Measurements from ENCODE around the gene ZC2HC1B. TPM values are rescaled to one million over a fixed set of nuclear protein-coding genes. Genes with fewer than 3 reads are reported as not detected.

Gene ZC2HC1B
- total and polyA plus RNA-seq, 9 of the 15 experiments (the other 6 are each of a cell fraction or from before 2014, with no cell fraction given): not detected

GRCh38 chr6:143964674-143965081, 100.4 kb downstream of the ZC2HC1B start:
- ChIA-PET CTCF (ENCODE audit: low intra/inter-chr PET ratio) (no interaction called here), POLR2A (interaction anchor here (0.6 to 1.7 kb wide), 2 partner anchors 11 to 99 kb away, joined by 3 to 7 read pairs; no protein-coding TSS in a partner anchor)
- intact Hi-C loops (cut with micrococcal nuclease) (no loop called here), in situ Hi-C loops (cut with MboI) (no loop called here)
- Histone ChIP-seq H3K4me1 (replicated peaks in 1 of 2; ENCODE audit: control insufficient read depth in 2 of 2, insufficient read depth in 2 of 2, low read length in 2 of 2) (peaks cover 0 to 14% of the 10 kb centered on the region in 2 experiments; a peak in 4 of 5 replicates), H3K79me2 (ENCODE audit: control insufficient read depth, insufficient read depth, low read length) (no peaks in the 10 kb centered on the region), H3K4me3 (no peak overlapping the region), H3K27me3 (ENCODE audit: control insufficient read depth in 2 of 2, insufficient read depth in 2 of 2, low read length in 2 of 2) (no peaks in the 10 kb centered on the region), H3K9ac (ENCODE audit: insufficient read depth in 1 of 2, low read depth in 2 of 2, low read length in 2 of 2) (no peak overlapping the region), H3K4me2 (ENCODE audit: insufficient read depth, low read length) (no peak overlapping the region), H3K9me3 (replicated peaks; ENCODE audit: control insufficient read depth, insufficient read depth, low read depth, low read length) (no peaks in the 10 kb centered on the region), H3K36me3 (ENCODE audit: control insufficient read depth, insufficient read depth, low read length) (peaks cover 9% of the 10 kb centered on the region; the same call in 2 of the 3 replicates), H3K9me1 (ENCODE audit: control insufficient read depth, insufficient read depth, low read length) (no peaks in the 10 kb centered on the region), H2AFZ (ENCODE audit: low read depth, low read length) (no peak overlapping the region), H4K20me1 (replicated peaks; ENCODE audit: control insufficient read depth, insufficient read depth, low read length) (no peaks in the 10 kb centered on the region), H3K27ac (ENCODE audit: extremely low read depth, low read depth, low read length) (no peak overlapping the region)
- ATAC-seq: no peak
- FAIRE-seq: no peak
- 22% methylated on average over 6 of the region's 6 CpGs for WGBS (ENCODE audit: insufficient coverage, low coverage, missing lambda C conversion rate)
- no TSS peak for BruUV-seq (replicated peaks)
- peak in 2 of 4 experiments; percentile 26 to 36 for DNase-seq (ENCODE audit: extremely low read depth in 1 of 4, low spot score in 3 of 4)
- no peak for TF ChIP-seq JUND (IDR thresholded peaks at IDR 0.05; ENCODE audit: borderline replicate concordance, low read depth, low read length)
- TF ChIP-seq JUND (tag; IDR thresholded peaks at IDR 0.05; ENCODE audit: borderline replicate concordance, low read depth, low read length): no peak; the same call in 2 of the 3 replicates
- TF ChIP-seq, protein P1, sequence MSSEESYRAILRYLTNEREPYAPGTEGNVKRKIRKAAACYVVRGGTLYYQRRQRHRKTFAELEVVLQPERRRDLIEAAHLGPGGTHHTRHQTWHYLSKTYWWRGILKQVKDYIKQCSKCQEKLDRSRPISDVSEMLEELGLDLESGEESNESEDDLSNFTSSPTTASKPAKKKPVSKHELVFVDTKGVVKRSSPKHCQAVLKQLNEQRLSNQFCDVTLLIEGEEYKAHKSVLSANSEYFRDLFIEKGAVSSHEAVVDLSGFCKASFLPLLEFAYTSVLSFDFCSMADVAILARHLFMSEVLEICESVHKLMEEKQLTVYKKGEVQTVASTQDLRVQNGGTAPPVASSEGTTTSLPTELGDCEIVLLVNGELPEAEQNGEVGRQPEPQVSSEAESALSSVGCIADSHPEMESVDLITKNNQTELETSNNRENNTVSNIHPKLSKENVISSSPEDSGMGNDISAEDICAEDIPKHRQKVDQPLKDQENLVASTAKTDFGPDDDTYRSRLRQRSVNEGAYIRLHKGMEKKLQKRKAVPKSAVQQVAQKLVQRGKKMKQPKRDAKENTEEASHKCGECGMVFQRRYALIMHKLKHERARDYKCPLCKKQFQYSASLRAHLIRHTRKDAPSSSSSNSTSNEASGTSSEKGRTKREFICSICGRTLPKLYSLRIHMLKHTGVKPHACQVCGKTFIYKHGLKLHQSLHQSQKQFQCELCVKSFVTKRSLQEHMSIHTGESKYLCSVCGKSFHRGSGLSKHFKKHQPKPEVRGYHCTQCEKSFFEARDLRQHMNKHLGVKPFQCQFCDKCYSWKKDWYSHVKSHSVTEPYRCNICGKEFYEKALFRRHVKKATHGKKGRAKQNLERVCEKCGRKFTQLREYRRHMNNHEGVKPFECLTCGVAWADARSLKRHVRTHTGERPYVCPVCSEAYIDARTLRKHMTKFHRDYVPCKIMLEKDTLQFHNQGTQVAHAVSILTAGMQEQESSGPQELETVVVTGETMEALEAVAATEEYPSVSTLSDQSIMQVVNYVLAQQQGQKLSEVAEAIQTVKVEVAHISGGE (CRISPR knock-in tag; IDR thresholded peaks at IDR 0.05): 0 out of 6 replicates have a peak, but pooled peaks of 1 of the 3 experiments have one; percentile 24
- 0 out of 2 replicates have a peak, but pooled peaks have one; percentile 18 for TF ChIP-seq ZNF311 (CRISPR knock-in tag; IDR thresholded peaks at IDR 0.05)
- 0 out of 4 replicates have a peak, but pooled peaks of 1 of the 2 experiments have one; percentile 7 for TF ChIP-seq MAZ (CRISPR knock-in tag; conservative IDR thresholded peaks at IDR 0.05 in 1 of 2, IDR thresholded peaks at IDR 0.05 in 1 of 2)
- peak; percentile 61 for TF ChIP-seq GABPA (tag; conservative IDR thresholded peaks at IDR 0.05; ENCODE audit: low read depth)
- TF ChIP-seq ARID1B (IDR thresholded peaks at IDR 0.05): peak; percentile 70
- peak in 1 of 2 experiments; percentile 59; a peak in 1 of 4 replicates for TF ChIP-seq RCOR1 (IDR thresholded peaks at IDR 0.05; ENCODE audit: borderline replicate concordance in 1 of 2, low read depth in 2 of 2, low read length in 2 of 2)
- no peak for TF ChIP-seq ZNF224 (CRISPR knock-in tag; IDR thresholded peaks at IDR 0.05)
- TF ChIP-seq KLF16 (IDR thresholded peaks at IDR 0.05): 0 out of 2 replicates have a peak, but pooled peaks have one; percentile 4
- peak; percentile 23; the same call in 1 of the 2 replicates for TF ChIP-seq NCOR1 (IDR thresholded peaks at IDR 0.05)
- TF ChIP-seq SOX6 (IDR thresholded peaks at IDR 0.05): peak; percentile 53; the same call in 1 of the 2 replicates
- TF ChIP-seq CBFA2T3 (IDR thresholded peaks at IDR 0.05): peak; percentile 53
- peak in 1 of 2 experiments; percentile 83; a peak in 2 of 4 replicates for TF ChIP-seq FOXA3 (CRISPR knock-in tag; conservative IDR thresholded peaks at IDR 0.05 in 1 of 2, IDR thresholded peaks at IDR 0.05 in 1 of 2)
- TF ChIP-seq, protein P2, sequence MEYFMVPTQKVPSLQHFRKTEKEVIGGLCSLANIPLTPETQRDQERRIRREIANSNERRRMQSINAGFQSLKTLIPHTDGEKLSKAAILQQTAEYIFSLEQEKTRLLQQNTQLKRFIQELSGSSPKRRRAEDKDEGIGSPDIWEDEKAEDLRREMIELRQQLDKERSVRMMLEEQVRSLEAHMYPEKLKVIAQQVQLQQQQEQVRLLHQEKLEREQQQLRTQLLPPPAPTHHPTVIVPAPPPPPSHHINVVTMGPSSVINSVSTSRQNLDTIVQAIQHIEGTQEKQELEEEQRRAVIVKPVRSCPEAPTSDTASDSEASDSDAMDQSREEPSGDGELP (CRISPR knock-in tag; IDR thresholded peaks at IDR 0.05; ENCODE audit: borderline replicate concordance): peak; percentile 32; the same call in 1 of the 2 replicates
- TF ChIP-seq VEZF1 (CRISPR knock-in tag; IDR thresholded peaks at IDR 0.05): peak; percentile 78

Data from K562 (cell line).